DMS53 (cell line): ENCODE measurements around the gene F9.

Source experiments
- DNase-seq: peaks from one replicate; lab custom pipeline; 2025; lab: John Stamatoyannopoulos, UW

Gene F9

DNA sequence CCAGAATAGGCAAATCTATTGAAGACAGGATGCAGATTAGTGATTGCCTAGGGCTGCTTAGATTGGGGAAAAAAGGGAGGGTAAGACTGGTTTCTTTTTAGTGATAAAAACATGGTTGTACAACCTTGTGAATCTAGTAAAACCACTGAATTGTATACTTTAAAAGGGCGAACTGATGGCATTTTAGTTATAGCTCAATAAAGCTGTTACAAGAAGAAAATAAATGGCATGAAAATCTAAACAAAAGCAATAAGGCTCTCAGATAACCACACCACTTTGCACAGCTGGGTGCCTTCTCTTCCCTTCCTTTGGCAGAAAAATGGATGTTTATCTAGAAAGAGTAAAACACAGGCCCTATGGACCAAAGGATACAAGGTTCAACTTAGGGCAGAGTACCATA lies 69.6 kb downstream of the F9 start:
- DNase-seq = no peak
